Measurements from ENCODE around the gene KRCC1. TPM values are rescaled to one million over a fixed set of nuclear protein-coding genes. Genes with fewer than 3 reads are reported as not detected.

The KRCC1 gene
- total RNA-seq, 1 donor, result 36.3 TPM

DNA sequence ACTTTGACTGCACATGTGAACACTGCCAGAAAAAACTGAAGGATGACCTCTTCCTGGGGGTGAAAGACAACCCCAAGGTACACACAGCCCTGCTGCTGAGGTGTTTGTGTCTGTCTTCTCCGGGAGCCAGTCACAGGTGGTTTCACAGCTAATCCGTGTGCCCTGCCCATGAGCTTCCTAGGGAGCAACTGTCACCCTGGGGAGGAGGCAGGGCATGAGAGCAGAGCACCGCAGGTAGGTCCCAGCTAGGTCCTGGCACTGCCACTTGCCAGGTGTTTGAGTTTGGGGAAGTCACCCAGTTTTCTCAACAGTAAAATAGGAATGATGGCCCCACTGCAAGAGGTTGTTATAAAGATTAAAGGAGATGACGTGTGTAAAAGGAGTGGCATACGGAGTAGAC lies 41.1 kb upstream of the KRCC1 start:
- TF ChIP-seq, protein P1, sequence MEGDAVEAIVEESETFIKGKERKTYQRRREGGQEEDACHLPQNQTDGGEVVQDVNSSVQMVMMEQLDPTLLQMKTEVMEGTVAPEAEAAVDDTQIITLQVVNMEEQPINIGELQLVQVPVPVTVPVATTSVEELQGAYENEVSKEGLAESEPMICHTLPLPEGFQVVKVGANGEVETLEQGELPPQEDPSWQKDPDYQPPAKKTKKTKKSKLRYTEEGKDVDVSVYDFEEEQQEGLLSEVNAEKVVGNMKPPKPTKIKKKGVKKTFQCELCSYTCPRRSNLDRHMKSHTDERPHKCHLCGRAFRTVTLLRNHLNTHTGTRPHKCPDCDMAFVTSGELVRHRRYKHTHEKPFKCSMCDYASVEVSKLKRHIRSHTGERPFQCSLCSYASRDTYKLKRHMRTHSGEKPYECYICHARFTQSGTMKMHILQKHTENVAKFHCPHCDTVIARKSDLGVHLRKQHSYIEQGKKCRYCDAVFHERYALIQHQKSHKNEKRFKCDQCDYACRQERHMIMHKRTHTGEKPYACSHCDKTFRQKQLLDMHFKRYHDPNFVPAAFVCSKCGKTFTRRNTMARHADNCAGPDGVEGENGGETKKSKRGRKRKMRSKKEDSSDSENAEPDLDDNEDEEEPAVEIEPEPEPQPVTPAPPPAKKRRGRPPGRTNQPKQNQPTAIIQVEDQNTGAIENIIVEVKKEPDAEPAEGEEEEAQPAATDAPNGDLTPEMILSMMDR (IDR thresholded peaks at IDR 0.05; ENCODE audit: insufficient read depth, low read depth, low read length), result no peak

DNA sequence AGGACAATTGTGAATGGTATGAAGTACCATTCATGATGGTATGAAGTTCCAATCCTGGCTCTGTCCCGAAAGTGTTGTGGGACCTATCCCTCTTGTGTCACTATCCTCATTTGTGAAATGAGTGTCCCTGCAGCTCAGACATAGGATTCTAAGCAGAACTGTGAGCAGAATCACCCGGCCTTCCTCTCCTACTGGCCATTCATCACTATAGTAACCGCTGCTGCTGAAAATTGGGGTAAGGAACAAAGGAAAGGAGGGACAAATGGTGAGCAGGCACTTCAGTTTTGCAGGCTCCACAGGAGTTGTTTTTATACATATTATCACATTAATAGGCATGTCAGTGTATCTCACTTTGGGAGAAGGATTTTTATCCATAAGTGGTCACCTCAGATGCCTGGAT lies 39.4 kb upstream of the KRCC1 start:
- TF ChIP-seq, protein P1 (IDR thresholded peaks at IDR 0.05; ENCODE audit: insufficient read depth, low read depth, low read length), result no peak
- DNase-seq (ENCODE audit: low read depth), result no peak
- H3K4me3 ChIP-seq (ENCODE audit: low read depth, low read length), result no peak overlapping the region

More for the DNA sequence above, 41.1 kb upstream of the KRCC1 start:
- DNase-seq (ENCODE audit: low read depth), result no peak
- H3K4me3 ChIP-seq (ENCODE audit: low read depth, low read length), result no peak overlapping the region

DNA sequence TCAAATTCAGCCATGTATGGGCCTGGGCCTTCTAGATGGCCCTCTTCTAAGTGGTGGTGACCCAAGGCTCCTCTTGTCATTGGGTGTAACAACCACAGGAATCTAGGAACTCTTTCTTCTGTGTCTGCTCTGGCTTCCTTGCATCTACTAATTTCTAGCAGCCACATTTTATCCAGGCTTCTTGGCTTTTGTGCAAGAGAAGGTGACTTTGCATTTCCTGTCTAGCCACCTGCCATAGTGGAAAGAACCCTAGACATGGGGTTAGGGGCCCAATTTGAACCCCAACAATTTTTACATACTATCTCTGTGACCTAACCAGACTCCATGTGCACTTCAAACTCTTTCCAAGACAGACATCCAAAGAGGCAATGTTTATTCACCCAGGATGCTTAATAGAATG lies 37.2 kb upstream of the KRCC1 start:
- no peak for DNase-seq (ENCODE audit: low read depth)
- TF ChIP-seq, protein P1 (IDR thresholded peaks at IDR 0.05; ENCODE audit: insufficient read depth, low read depth, low read length), result no peak
- H3K4me3 ChIP-seq (ENCODE audit: low read depth, low read length), result no peak overlapping the region

DNA sequence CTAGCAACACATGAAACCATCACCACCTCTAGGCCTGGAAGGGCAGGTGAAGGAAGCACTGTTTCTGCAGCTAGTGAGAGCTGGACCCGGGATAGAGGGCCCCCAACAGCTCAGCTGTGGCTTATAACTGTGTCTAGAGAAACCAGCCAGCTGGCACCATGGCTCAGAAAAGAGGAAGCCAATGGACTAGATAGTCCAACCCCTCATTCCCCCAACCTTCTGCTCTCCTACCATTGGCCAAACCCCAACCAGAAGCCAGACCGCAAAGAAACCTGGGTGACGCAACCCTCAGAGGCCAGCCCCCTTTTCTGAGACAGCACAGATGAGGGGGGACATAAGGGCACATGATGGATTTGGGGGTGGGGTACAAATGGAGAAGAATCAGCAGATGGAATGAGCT lies 36.4 kb upstream of the KRCC1 start:
- H3K4me3 ChIP-seq (ENCODE audit: low read depth, low read length), result no peak overlapping the region
- TF ChIP-seq, protein P1 (IDR thresholded peaks at IDR 0.05; ENCODE audit: insufficient read depth, low read depth, low read length), result no peak
- DNase-seq (ENCODE audit: low read depth), result no peak

DNA sequence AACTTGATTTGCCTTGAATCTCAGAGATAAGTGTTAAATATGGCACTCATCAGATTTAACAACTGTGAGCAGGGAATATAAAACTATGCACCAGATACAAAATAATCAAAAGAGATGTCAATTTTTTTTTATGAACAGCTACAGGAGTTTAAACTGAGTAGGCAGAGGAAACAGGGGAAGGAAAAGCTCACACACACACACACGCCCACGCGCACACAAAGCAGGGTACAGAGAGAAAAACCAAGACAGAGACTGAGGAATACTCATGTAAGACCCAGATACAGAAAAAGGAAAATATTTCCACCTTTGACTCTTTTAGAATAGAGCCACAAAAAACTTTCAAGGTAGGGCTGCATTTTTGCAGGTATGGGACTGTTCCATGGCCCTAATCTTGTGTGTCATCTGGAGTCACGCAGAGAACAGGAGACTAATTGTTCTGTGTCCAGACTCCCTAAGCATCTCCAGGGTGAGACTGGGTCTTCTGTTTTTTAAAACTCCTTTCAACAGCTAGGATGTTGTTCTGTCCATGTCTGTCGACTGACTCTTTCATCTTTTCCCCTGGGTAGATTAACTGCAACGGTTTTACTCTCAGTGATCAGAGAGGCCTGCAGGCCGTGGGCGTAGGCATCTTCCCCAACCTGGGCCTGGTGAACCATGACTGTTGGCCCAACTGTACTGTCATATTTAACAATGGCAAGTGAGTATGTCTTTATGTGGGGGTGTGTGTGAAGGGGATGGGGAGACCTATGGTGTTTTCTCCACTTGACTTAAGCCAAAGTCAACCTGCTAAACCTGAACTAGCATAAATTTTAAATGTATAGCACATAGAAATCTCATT lies 35.1 kb upstream of the KRCC1 start:
- TF ChIP-seq, protein P1 (IDR thresholded peaks at IDR 0.05; ENCODE audit: insufficient read depth, low read depth, low read length), result no peak
- DNase-seq (ENCODE audit: low read depth), result no peak
- H3K4me3 ChIP-seq (ENCODE audit: low read depth, low read length), result no peak overlapping the region

DNA sequence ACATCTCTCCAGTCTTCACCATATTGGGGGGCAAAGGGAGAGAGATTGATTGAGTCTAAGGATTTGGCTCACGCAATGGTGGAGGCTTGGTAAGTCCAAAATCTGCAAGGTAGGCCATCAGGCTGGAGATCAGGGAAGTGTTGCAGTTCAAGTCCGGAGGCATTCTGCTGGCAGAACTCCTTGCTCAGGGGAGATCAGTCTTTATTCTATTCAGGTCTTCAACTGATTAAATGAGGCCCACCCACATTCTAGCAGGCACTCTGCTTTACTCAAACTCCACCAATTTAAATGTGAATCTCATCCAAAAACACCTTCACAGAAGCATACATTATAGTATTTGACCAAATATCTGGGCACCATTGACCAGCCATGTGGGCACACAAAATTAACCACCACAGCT lies 33.4 kb upstream of the KRCC1 start:
- TF ChIP-seq, protein P1 (IDR thresholded peaks at IDR 0.05; ENCODE audit: insufficient read depth, low read depth, low read length), result no peak
- DNase-seq (ENCODE audit: low read depth), result no peak

More for the DNA sequence above, 33.4 kb upstream of the KRCC1 start:
- no peak overlapping the region for H3K4me3 ChIP-seq (ENCODE audit: low read depth, low read length)
